ENCODE data around the gene RTN4.
"Not testable (repeated sequence)": the region's sequence is repeated elsewhere in the genome, so short reads cannot be mapped to it uniquely, and the experiment has no call there.

The RTN4 gene

GRCh38 chr2:55085113-55086040, 35.1 kb upstream of the RTN4 start:
- no peak for DNase-seq (ENCODE audit: insufficient read length, low spot score)
- no peak for FAIRE-seq
- no peak for TF ChIP-seq CTCF (IDR thresholded peaks at IDR 0.05; ENCODE audit: insufficient read depth, missing control alignments)

GRCh38 chr2:55084641-55085040, 34.4 kb upstream of the RTN4 start:
- no peak for TF ChIP-seq CTCF (IDR thresholded peaks at IDR 0.05; ENCODE audit: insufficient read depth, missing control alignments)
- DNase-seq (ENCODE audit: insufficient read length, low spot score) (no peak), FAIRE-seq (no peak)

GRCh38 chr2:55080204-55080738, 30.0 kb upstream of the RTN4 start:
- TF ChIP-seq CTCF (IDR thresholded peaks at IDR 0.05; ENCODE audit: insufficient read depth, missing control alignments): no peak
- DNase-seq (ENCODE audit: insufficient read length, low spot score) (no peak), FAIRE-seq (no peak)

- DNase-seq (ENCODE audit: insufficient read length, low spot score) (no peak), FAIRE-seq (no peak)
- no peak for TF ChIP-seq CTCF (IDR thresholded peaks at IDR 0.05; ENCODE audit: insufficient read depth, missing control alignments)
Observed at GRCh38 chr2:55078956-55079355, 28.7 kb upstream of the RTN4 start.

- no peak for FAIRE-seq
- DNase-seq (ENCODE audit: insufficient read length, low spot score): no peak
- TF ChIP-seq CTCF (IDR thresholded peaks at IDR 0.05; ENCODE audit: insufficient read depth, missing control alignments): no peak
Observed at GRCh38 chr2:55076721-55077120, 26.5 kb upstream of the RTN4 start.

- FAIRE-seq; DNase-seq (ENCODE audit: insufficient read length, low spot score): not testable (repeated sequence)
Observed at GRCh38 chr2:55076019-55076418, 25.8 kb upstream of the RTN4 start.

GRCh38 chr2:55073000-55073983, 23.0 kb upstream of the RTN4 start:
- no peak for TF ChIP-seq CTCF (IDR thresholded peaks at IDR 0.05; ENCODE audit: insufficient read depth, missing control alignments)
- no peak for DNase-seq (ENCODE audit: insufficient read length, low spot score)
- no peak for FAIRE-seq

Measured in D721Med (cell line).